A673 (cell line): ENCODE data around the gene RETREG3.

Experiments used
- EZH2 ChIP-seq: fragments of 200-600 bp; sonication (generic); IDR thresholded peaks from 2 replicates; pipeline ENCODE4 v1.6.1; 2017; ENCODE audit warnings: borderline replicate concordance, low read depth, mild to moderate bottlenecking, mixed read lengths, antibody characterized with exemption, low read length; ENCODE audit not compliant: poor library complexity, severe bottlenecking
- TF ChIP-seq, protein P1 (sequence below): fragments of 300-800, 200-600 bp; sonication (generic); conservative IDR thresholded peaks from 2 replicates; pipeline ENCODE4 v1.5.1; 2017; ENCODE audit warnings: low read depth, mild to moderate bottlenecking, antibody characterized with exemption, low read length, moderate library complexity, mixed read lengths

DNA sequence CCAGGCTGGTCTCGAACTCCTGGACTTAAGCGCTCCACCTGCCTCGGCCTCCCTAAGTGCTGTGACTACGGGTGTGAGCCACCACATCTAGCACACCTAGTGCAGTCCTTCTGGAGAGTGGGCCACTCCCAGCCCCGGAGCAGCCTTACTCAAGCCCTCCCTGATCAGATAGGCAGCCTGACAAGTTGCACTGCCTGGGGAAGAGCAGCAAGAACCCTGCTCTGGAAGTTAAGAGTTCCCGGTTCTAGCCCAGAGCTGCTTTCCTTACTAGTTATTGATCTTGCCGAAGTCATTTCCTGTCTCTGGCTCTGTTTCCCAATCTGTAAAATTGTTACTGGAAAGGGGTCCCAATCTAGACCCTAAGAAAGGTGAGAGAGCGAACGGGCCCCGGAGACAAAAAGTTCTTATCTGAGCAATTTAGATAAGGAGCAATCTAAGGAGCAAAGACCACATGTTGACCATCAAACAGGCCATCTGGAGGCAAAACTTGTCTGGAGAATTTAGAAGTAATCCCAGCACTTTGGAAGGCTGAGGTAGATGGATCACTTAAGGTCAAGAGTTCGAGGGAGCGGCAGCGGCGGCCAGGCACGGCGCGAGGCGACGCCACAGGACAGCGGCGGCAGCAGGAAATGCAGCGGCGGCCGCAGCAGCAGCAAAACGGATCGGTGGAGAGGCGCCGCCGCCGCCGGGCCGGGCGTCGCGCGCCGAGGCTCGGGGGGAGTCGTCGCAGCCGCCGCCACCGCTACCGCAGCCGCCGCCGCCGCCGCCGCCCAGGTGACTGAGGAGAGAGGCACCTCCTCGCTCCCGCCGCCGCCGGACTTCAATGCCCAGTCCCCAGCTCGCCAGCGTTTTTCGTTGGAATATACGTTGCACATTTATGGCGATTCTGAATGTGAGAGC lies 77.5 kb downstream of the RETREG3 start:
- TF ChIP-seq, protein P1, sequence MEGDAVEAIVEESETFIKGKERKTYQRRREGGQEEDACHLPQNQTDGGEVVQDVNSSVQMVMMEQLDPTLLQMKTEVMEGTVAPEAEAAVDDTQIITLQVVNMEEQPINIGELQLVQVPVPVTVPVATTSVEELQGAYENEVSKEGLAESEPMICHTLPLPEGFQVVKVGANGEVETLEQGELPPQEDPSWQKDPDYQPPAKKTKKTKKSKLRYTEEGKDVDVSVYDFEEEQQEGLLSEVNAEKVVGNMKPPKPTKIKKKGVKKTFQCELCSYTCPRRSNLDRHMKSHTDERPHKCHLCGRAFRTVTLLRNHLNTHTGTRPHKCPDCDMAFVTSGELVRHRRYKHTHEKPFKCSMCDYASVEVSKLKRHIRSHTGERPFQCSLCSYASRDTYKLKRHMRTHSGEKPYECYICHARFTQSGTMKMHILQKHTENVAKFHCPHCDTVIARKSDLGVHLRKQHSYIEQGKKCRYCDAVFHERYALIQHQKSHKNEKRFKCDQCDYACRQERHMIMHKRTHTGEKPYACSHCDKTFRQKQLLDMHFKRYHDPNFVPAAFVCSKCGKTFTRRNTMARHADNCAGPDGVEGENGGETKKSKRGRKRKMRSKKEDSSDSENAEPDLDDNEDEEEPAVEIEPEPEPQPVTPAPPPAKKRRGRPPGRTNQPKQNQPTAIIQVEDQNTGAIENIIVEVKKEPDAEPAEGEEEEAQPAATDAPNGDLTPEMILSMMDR, result peak; percentile 31; the same call in 1 of the 2 replicates
- no peak for TF ChIP-seq EZH2
